ENCODE measurements around the gene KCTD21. TPM values are rescaled to one million over a fixed set of nuclear protein-coding genes. Genes with fewer than 3 reads are reported as not detected.

The KCTD21 gene, protein sequence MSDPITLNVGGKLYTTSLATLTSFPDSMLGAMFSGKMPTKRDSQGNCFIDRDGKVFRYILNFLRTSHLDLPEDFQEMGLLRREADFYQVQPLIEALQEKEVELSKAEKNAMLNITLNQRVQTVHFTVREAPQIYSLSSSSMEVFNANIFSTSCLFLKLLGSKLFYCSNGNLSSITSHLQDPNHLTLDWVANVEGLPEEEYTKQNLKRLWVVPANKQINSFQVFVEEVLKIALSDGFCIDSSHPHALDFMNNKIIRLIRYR
- total RNA-seq = 4.1 and 6.9 TPM in 2 replicates

DNA sequence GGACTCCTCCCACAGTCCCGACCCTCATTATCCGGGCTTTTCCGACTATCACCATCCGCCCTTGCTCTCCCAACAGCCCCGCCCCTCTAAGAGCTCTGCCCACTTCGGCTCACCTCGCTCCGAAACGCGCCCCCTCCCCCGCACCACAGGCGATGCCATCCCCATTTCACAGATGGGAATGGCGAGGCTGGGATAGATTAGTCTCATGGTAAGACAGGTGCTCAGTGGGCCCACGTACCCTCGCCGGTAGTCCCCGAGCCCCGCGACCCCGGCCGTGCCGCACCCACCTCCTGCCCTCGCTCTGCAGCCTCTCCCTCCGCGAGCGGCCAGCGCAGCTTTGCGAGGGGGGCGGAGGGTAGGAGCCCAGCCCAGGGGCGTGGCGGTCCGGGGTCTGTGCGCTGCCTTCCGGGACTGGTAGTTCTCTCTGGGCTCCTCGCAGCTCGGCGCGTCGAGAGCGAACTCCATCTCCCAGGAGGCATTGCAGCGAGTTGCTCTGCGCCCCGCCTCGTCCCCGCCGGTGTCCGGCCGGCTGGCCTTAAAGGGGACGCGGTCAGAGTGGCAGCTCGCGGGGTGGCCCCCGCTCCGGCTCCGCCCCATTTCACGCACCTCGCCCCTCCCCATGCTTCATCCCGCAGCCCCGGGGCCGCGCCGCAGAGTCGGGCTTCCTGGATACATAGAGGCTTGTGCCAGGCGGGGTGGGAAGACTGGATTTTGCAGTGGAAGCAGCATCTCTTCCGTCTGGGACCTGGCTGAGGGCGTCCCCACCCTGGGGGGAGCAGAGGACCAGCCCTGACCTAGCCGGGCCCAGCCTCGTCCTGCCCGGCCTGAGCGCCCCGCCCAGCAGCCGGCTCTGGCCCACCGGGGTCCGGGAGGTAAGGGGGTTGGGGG, at the start of gene KCTD21, which contains the start of gene USP35:
TSS of gene KCTD21 (minus strand) at position 341 of the 888 bp plus-strand sequence. CDS start 14,072 bp downstream, outside the sequence.
TSS of gene USP35 (plus strand) at position 634 of the 888 bp plus-strand sequence. CDS start 7,327 bp downstream, outside the sequence.

DNA sequence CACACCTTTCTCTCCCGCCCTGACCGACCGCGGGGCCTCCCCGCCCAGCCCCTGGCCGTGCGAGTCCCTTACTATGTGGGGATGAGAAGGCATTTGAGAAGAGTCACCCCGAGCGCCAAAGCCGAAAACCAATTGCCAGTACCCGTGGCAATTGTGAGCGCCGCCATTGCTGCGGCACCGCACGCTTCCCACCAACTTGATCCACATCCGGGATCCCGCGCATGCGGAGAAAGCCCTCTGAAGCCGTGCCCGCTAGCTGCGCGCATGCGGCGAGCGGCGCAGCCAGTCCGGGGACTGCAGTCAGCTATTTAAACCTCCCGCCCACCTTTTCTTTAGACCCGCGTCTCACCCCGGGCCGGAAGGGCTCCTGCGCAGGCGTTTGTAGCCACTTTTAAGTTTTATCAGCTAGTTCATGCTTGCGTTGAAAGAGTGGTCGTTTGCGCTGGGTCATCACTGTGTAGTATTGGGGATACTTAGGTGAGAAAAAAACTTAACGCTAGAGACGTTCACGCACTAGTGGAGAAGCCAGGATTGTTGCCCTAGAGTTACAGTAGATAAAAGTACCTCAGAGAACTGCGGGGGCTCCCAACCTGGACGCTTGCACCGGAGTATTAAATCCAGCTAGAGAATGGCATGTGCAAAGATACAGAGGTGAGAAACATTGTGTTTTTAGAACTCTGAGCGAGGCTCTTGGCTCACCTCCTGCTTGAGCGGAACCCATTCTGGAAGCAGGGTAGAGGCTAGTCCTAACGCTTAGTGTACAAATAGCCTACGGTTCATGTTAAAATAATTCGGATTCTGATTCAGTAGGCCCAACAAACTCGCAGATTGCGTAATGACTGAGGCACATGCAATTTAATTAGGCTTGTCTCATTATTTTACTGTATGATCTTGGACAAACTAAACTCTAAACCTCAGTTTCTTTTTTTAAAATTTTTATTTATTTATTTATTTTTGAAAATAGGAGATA, 48.7 kb downstream of the KCTD21 start, which contains the start of gene ALG8:
TSS of gene ALG8 (minus strand) at position 205 of the 970 bp plus-strand sequence. CDS start at position 167, 38 bp downstream.

Other genes with a start within 250 kb of the KCTD21 start
- 24.8 and 25.0 TPM in 2 replicates for gene INTS4, start 194.0 kb downstream of the KCTD21 start, total RNA-seq
- 0.09 and 0.28 TPM in 2 replicates for gene KCTD14, start 165.3 kb downstream of the KCTD21 start, total RNA-seq
- gene THRSP, start 124.8 kb downstream of the KCTD21 start, total RNA-seq = not detected in 2 replicates
- gene NDUFC2, start 108.8 kb downstream of the KCTD21 start, total RNA-seq = 69.5 and 75.5 TPM in 2 replicates
- gene ALG8, start 49.0 kb downstream of the KCTD21 start, total RNA-seq = 32.3 and 40.5 TPM in 2 replicates
- 8.5 and 11.8 TPM in 2 replicates for gene USP35, start 293 bp upstream of the KCTD21 start, total RNA-seq
- gene GAB2, start 229.2 kb upstream of the KCTD21 start, total RNA-seq = 10.9 and 11.7 TPM in 2 replicates